ENCODE data around the gene SNAPC2. TPM values are rescaled to one million over a fixed set of nuclear protein-coding genes. Genes with fewer than 3 reads are reported as not detected.
"Not testable (repeated sequence)": the region's sequence is repeated elsewhere in the genome, so short reads cannot be mapped to it uniquely, and the experiment has no call there.

SNAPC2 gene
- total RNA-seq, 1 donor from 2014 or later: 5.6 TPM

- no peak for DNase-seq
These were observed 31.9 kb upstream of the SNAPC2 start, which contains the start of gene LRRC8E for GRCh38 chr19:7888145-7888825. TSS of gene LRRC8E (plus strand) at chr19:7888510. CDS start at chr19:7895604, 7,094 bp downstream.

- DNase-seq: no peak
These were observed 31.3 kb upstream of the SNAPC2 start for GRCh38 chr19:7888826-7889217.

- not testable (repeated sequence) for DNase-seq
These were observed 26.6 kb upstream of the SNAPC2 start for GRCh38 chr19:7893362-7894101.

GRCh38 chr19:7894612-7895309 is 25.4 kb upstream of the SNAPC2 start:
- no peak for DNase-seq

- DNase-seq: no peak
These were observed 24.6 kb upstream of the SNAPC2 start for GRCh38 chr19:7895565-7895964.

- DNase-seq: no peak
These were observed 22.8 kb upstream of the SNAPC2 start for GRCh38 chr19:7897292-7897691.

GRCh38 chr19:7898967-7899366 is 21.2 kb upstream of the SNAPC2 start:
- no peak for DNase-seq

- no peak for DNase-seq
These were observed 20.3 kb upstream of the SNAPC2 start for GRCh38 chr19:7899751-7900378.

- DNase-seq: no peak
These were observed 19.7 kb upstream of the SNAPC2 start for GRCh38 chr19:7900401-7900870.

- no peak for DNase-seq
These were observed 19.2 kb upstream of the SNAPC2 start for GRCh38 chr19:7900931-7901330.

- DNase-seq: no peak
These were observed 18.8 kb upstream of the SNAPC2 start for GRCh38 chr19:7901337-7901736.

GRCh38 chr19:7902796-7903243 is 17.3 kb upstream of the SNAPC2 start:
- no peak for DNase-seq

- peak; percentile 100 for DNase-seq
These were observed 16.7 kb upstream of the SNAPC2 start, which contains the start of gene MAP2K7 for GRCh38 chr19:7903244-7904073. TSS of gene MAP2K7 (plus strand) at chr19:7903877. CDS start at chr19:7903945, 68 bp downstream.

GRCh38 chr19:7904074-7905020 is 15.8 kb upstream of the SNAPC2 start:
- no peak for DNase-seq

GRCh38 chr19:7905268-7905667 is 14.9 kb upstream of the SNAPC2 start:
- no peak for DNase-seq

- no peak for DNase-seq
These were observed 14.3 kb upstream of the SNAPC2 start for GRCh38 chr19:7905859-7906258.

- no peak for DNase-seq
These were observed 13.0 kb upstream of the SNAPC2 start for GRCh38 chr19:7907122-7907521.

GRCh38 chr19:7907544-7907943 is 12.6 kb upstream of the SNAPC2 start:
- DNase-seq: no peak

- no peak for DNase-seq
These were observed 11.9 kb upstream of the SNAPC2 start for GRCh38 chr19:7908078-7908699.

Measured in skin of body (tissue), 2 donors.